ENCODE results near the gene ULBP3.

GRCh38 chr6:150024646-150025155 is 44.2 kb downstream of the ULBP3 start:
- TF ChIP-seq CTCF (conservative IDR thresholded peaks at IDR 0.05) (no peak), ZFX (IDR thresholded peaks at IDR 0.05) (no peak)
